ENCODE data around the gene PI4KB. TPM values are rescaled to one million over a fixed set of nuclear protein-coding genes. Genes with fewer than 3 reads are reported as not detected.

Gene PI4KB
- polyA plus RNA-seq, 12 donors: 40.5 to 65.1 (median 50.5) TPM; not detected in 1

Other genes starting within 250 kb of the PI4KB start
- 100 to 1,000 TPM in 3 of 12 donors, 10 to 100 TPM in 8, not detected in 1; 46.0 to 132 (median 78.0) TPM for gene SEMA6C, start 180.8 kb downstream of the PI4KB start, polyA plus RNA-seq (ENCODE audit: insufficient read length in 12 of 12)
- 1 to 10 TPM in 10 of 12 donors, not detected in 2; 1.1 to 4.5 (median 1.8) TPM for gene TNFAIP8L2, start 170.8 kb downstream of the PI4KB start, polyA plus RNA-seq (ENCODE audit: insufficient read length in 12 of 12)
- 10 to 100 TPM in 10 of 12 donors, not detected in 2; 10.5 to 13.8 (median 12.0) TPM for gene LYSMD1, start 161.5 kb downstream of the PI4KB start, polyA plus RNA-seq (ENCODE audit: insufficient read length in 12 of 12)
- 10 to 100 TPM in 11 of 12 donors, not detected in 1; 23.1 to 54.8 (median 39.1) TPM for gene SCNM1, start 161.3 kb downstream of the PI4KB start, polyA plus RNA-seq (ENCODE audit: insufficient read length in 12 of 12)
- 10 to 100 TPM in 9 of 12 donors, 1 to 10 TPM in 1, not detected in 2; 9.8 to 62.2 (median 37.7) TPM for gene TMOD4, start 151.4 kb downstream of the PI4KB start, polyA plus RNA-seq (ENCODE audit: insufficient read length in 12 of 12)
- 10 to 100 TPM in 11 of 12 donors, not detected in 1; 24.7 to 53.6 (median 45.3) TPM for gene VPS72, start 137.2 kb downstream of the PI4KB start, polyA plus RNA-seq (ENCODE audit: insufficient read length in 12 of 12)
- 10 to 100 TPM in 11 of 12 donors, not detected in 1; 31.0 to 72.1 (median 45.1) TPM for gene PIP5K1A, start 128.9 kb downstream of the PI4KB start, polyA plus RNA-seq (ENCODE audit: insufficient read length in 12 of 12)
- gene PSMD4, start 72.7 kb downstream of the PI4KB start, polyA plus RNA-seq (ENCODE audit: insufficient read length in 12 of 12): 100 to 1,000 TPM in 10 of 12 donors, 10 to 100 TPM in 1, not detected in 1; 69.6 to 122 (median 110) TPM
- gene ZNF687, start 45.1 kb downstream of the PI4KB start, polyA plus RNA-seq (ENCODE audit: insufficient read length in 12 of 12): 10 to 100 TPM in 10 of 12 donors, 1 to 10 TPM in 1, not detected in 1; 9.9 to 27.0 (median 12.3) TPM
- gene RFX5, start 19.8 kb upstream of the PI4KB start, polyA plus RNA-seq (ENCODE audit: insufficient read length in 12 of 12): 10 to 100 TPM in 11 of 12 donors, not detected in 1; 19.0 to 33.3 (median 23.9) TPM
- gene SELENBP1, start 45.3 kb upstream of the PI4KB start, polyA plus RNA-seq (ENCODE audit: insufficient read length in 12 of 12): 10 to 100 TPM in 11 of 12 donors, not detected in 1; 22.5 to 42.9 (median 28.8) TPM
- 100 to 1,000 TPM in 10 of 12 donors, 10 to 100 TPM in 1, not detected in 1; 94.7 to 173 (median 159) TPM for gene PSMB4, start 72.2 kb upstream of the PI4KB start, polyA plus RNA-seq (ENCODE audit: insufficient read length in 12 of 12)
- gene POGZ, start 132.1 kb upstream of the PI4KB start, polyA plus RNA-seq (ENCODE audit: insufficient read length in 12 of 12): 100 to 1,000 TPM in 1 of 12 donors, 10 to 100 TPM in 10, not detected in 1; 49.0 to 118 (median 64.5) TPM
- 10 to 100 TPM in 1 of 12 donors, 1 to 10 TPM in 4, under 1 TPM in 6, not detected in 1; 0.71 to 14.9 (median 0.94) TPM for gene CGN, start 184.0 kb upstream of the PI4KB start, polyA plus RNA-seq (ENCODE audit: insufficient read length in 12 of 12)
- 10 to 100 TPM in 4 of 12 donors, 1 to 10 TPM in 7, not detected in 1; 7.1 to 22.2 (median 9.0) TPM for gene TUFT1, start 212.9 kb upstream of the PI4KB start, polyA plus RNA-seq (ENCODE audit: insufficient read length in 12 of 12)